ENCODE data around the gene KRT14.

- TF ChIP-seq EZH2 (IDR thresholded peaks at IDR 0.05; ENCODE audit: insufficient read depth, low read length), result no peak
- TF ChIP-seq, protein P1, sequence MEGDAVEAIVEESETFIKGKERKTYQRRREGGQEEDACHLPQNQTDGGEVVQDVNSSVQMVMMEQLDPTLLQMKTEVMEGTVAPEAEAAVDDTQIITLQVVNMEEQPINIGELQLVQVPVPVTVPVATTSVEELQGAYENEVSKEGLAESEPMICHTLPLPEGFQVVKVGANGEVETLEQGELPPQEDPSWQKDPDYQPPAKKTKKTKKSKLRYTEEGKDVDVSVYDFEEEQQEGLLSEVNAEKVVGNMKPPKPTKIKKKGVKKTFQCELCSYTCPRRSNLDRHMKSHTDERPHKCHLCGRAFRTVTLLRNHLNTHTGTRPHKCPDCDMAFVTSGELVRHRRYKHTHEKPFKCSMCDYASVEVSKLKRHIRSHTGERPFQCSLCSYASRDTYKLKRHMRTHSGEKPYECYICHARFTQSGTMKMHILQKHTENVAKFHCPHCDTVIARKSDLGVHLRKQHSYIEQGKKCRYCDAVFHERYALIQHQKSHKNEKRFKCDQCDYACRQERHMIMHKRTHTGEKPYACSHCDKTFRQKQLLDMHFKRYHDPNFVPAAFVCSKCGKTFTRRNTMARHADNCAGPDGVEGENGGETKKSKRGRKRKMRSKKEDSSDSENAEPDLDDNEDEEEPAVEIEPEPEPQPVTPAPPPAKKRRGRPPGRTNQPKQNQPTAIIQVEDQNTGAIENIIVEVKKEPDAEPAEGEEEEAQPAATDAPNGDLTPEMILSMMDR (IDR thresholded peaks at IDR 0.05; ENCODE audit: insufficient read depth, low read depth, low read length), result no peak
Observed at GRCh38 chr17:41553176-41553575, 33.5 kb downstream of the KRT14 start.

Measured in astrocyte (in vitro differentiated cells and primary cell).